HCT116 (cell line): ENCODE results near the gene PSMC3IP.

ENCODE experiments used
- ATF3 ChIP-seq: IDR thresholded peaks from 2 replicates; pipeline ENCODE4 v1.6.1; 2012
- CEBPB ChIP-seq: IDR thresholded peaks from 2 replicates; pipeline ENCODE4 v1.6.1; 2012; ENCODE audit warnings: low read depth
- CTCF ChIP-seq, 3 experiments: fragments of 200-600 bp in 1 of 3; sonication (generic) in 1 of 3; IDR thresholded peaks in 2 of 3; conservative IDR thresholded peaks in 1 of 3; 2 replicates each; pipeline ENCODE4 v1.5.1; 2012 to 2017; ENCODE audit warnings: low read depth in 2 of 3, low read length in 2 of 3, antibody characterized with exemption in 1 of 3, borderline replicate concordance in 1 of 3, control low read depth in 1 of 3, mild to moderate bottlenecking in 1 of 3, mixed read lengths in 1 of 3, mixed run types in 1 of 3, moderate library complexity in 1 of 3; ENCODE audit not compliant: insufficient read depth in 1 of 3
- EGR1 ChIP-seq: IDR thresholded peaks from 2 replicates; pipeline ENCODE4 v1.6.1; 2012; ENCODE audit warnings: low read depth
- EZH2 ChIP-seq: fragments of 200-600 bp; sonication (generic); IDR thresholded peaks from 2 replicates; pipeline ENCODE4 v1.6.1; 2017; ENCODE audit warnings: antibody characterized with exemption, mixed run types
- EZH2phosphoT487 ChIP-seq: fragments of 200-600 bp; IDR thresholded peaks from 2 replicates; pipeline ENCODE4 v1.6.1; 2018; ENCODE audit warnings: antibody characterized with exemption, borderline replicate concordance
- POLR2AphosphoS5 ChIP-seq: IDR thresholded peaks from 2 replicates; pipeline ENCODE4 v1.6.1; 2011; ENCODE audit warnings: mild to moderate bottlenecking, low read depth, low read length, moderate library complexity
- REST ChIP-seq: IDR thresholded peaks from 2 replicates; pipeline ENCODE4 v1.6.1; 2012; ENCODE audit warnings: low read depth
- SIN3A ChIP-seq: IDR thresholded peaks from 2 replicates; pipeline ENCODE4 v1.6.1; 2012; ENCODE audit warnings: low read depth
- TCF7L2 ChIP-seq: IDR thresholded peaks from 2 replicates; pipeline ENCODE4 v1.7.0; 2011; ENCODE audit warnings: borderline replicate concordance, inconsistent platforms; ENCODE audit not compliant: insufficient read depth, insufficient read length; ENCODE audit errors: extremely low read depth
- YY1 ChIP-seq: IDR thresholded peaks from 2 replicates; pipeline ENCODE4 v1.6.1; 2011; ENCODE audit warnings: low read length, low read depth, moderate library complexity, mild to moderate bottlenecking; ENCODE audit not compliant: insufficient replicate concordance; ENCODE audit errors: extremely low read depth
- ZBTB33 ChIP-seq: IDR thresholded peaks from 2 replicates; pipeline ENCODE4 v1.6.1; 2011; ENCODE audit warnings: mild to moderate bottlenecking, low read length, moderate library complexity; ENCODE audit not compliant: insufficient replicate concordance; ENCODE audit errors: extremely low read depth

GRCh38 chr17:42623271-42623670, 45.7 kb upstream of the PSMC3IP start:
- TF ChIP-seq CTCF (IDR thresholded peaks at IDR 0.05 in 2 of 3, conservative IDR thresholded peaks at IDR 0.05 in 1 of 3; ENCODE audit: borderline replicate concordance in 1 of 3, insufficient read depth in 1 of 3, low read depth in 2 of 3, low read length in 2 of 3) (no peak), ATF3 (no peak), REST (no peak), SIN3A (no peak), CEBPB (no peak), POLR2AphosphoS5 (no peak), EGR1 (no peak), EZH2phosphoT487 (no peak), YY1 (no peak), EZH2 (no peak), ZBTB33 (no peak), TCF7L2 (no peak)
